ENCODE measurements around the gene DDIT3.
"Not testable (repeated sequence)": the region's sequence is repeated elsewhere in the genome, so short reads cannot be mapped to it uniquely, and the experiment has no call there.

DDIT3 gene

GRCh38 chr12:57515934-57516541, 4.3 kb downstream of the DDIT3 start:
- no peak for DNase-seq (ENCODE audit: low read depth)
- H3K4me3 ChIP-seq (ENCODE audit: low read depth, low read length), result no peak overlapping the region

GRCh38 chr12:57515408-57515933, 4.8 kb downstream of the DDIT3 start:
- no peak for DNase-seq (ENCODE audit: low read depth)
- no peak overlapping the region for H3K4me3 ChIP-seq (ENCODE audit: low read depth, low read length)

- DNase-seq (ENCODE audit: low read depth), result no peak
- H3K4me3 ChIP-seq (ENCODE audit: low read depth, low read length), result no peak overlapping the region
These were observed 5.5 kb downstream of the DDIT3 start for GRCh38 chr12:57514720-57515407.

- not testable (repeated sequence) for DNase-seq (ENCODE audit: low read depth); H3K4me3 ChIP-seq (ENCODE audit: low read depth, low read length)
These were observed 6.1 kb downstream of the DDIT3 start for GRCh38 chr12:57514246-57514645.

- not testable (repeated sequence) for DNase-seq (ENCODE audit: low read depth)
These were observed 6.6 kb downstream of the DDIT3 start for GRCh38 chr12:57513677-57514076.

GRCh38 chr12:57513266-57513665, 7.0 kb downstream of the DDIT3 start:
- no peak for DNase-seq (ENCODE audit: low read depth)
- no peak overlapping the region for H3K4me3 ChIP-seq (ENCODE audit: low read depth, low read length)

More at GRCh38 chr12:57513677-57514076, 6.6 kb downstream of the DDIT3 start:
- H3K4me3 ChIP-seq (ENCODE audit: low read depth, low read length), result not testable (repeated sequence)

- DNase-seq (ENCODE audit: low read depth), result no peak
- no peak overlapping the region for H3K4me3 ChIP-seq (ENCODE audit: low read depth, low read length)
These were observed 7.6 kb downstream of the DDIT3 start for GRCh38 chr12:57512665-57513064.

- no peak for DNase-seq (ENCODE audit: low read depth)
- H3K4me3 ChIP-seq (ENCODE audit: low read depth, low read length), result no peak overlapping the region
These were observed 8.6 kb downstream of the DDIT3 start for GRCh38 chr12:57511588-57512325.

- DNase-seq (ENCODE audit: low read depth), result no peak
- no peak overlapping the region for H3K4me3 ChIP-seq (ENCODE audit: low read depth, low read length)
These were observed 9.2 kb downstream of the DDIT3 start for GRCh38 chr12:57511161-57511560.

- DNase-seq (ENCODE audit: low read depth); H3K4me3 ChIP-seq (ENCODE audit: low read depth, low read length): not testable (repeated sequence)
These were observed 12.5 kb downstream of the DDIT3 start for GRCh38 chr12:57507796-57508195.

- not testable (repeated sequence) for H3K4me3 ChIP-seq (ENCODE audit: low read depth, low read length); DNase-seq (ENCODE audit: low read depth)
These were observed 13.8 kb downstream of the DDIT3 start for GRCh38 chr12:57506541-57506940.

GRCh38 chr12:57502311-57502969, 17.9 kb downstream of the DDIT3 start:
- DNase-seq (ENCODE audit: low read depth); H3K4me3 ChIP-seq (ENCODE audit: low read depth, low read length): not testable (repeated sequence)

- DNase-seq (ENCODE audit: low read depth), result no peak
- H3K4me3 ChIP-seq (ENCODE audit: low read depth, low read length), result no peak overlapping the region
These were observed 20.1 kb downstream of the DDIT3 start for GRCh38 chr12:57500213-57500612.

- DNase-seq (ENCODE audit: low read depth), result no peak
- H3K4me3 ChIP-seq (ENCODE audit: low read depth, low read length), result no peak overlapping the region
These were observed 21.7 kb downstream of the DDIT3 start for GRCh38 chr12:57498571-57498970.

GRCh38 chr12:57498132-57498502, 22.2 kb downstream of the DDIT3 start:
- no peak for DNase-seq (ENCODE audit: low read depth)
- no peak overlapping the region for H3K4me3 ChIP-seq (ENCODE audit: low read depth, low read length)

- DNase-seq (ENCODE audit: low read depth), result no peak
These were observed 22.8 kb downstream of the DDIT3 start for GRCh38 chr12:57497223-57498131.

GRCh38 chr12:57496822-57497221, 23.5 kb downstream of the DDIT3 start:
- no peak for DNase-seq (ENCODE audit: low read depth)

More at GRCh38 chr12:57497223-57498131, 22.8 kb downstream of the DDIT3 start:
- H3K4me3 ChIP-seq (ENCODE audit: low read depth, low read length), result no peak overlapping the region

GRCh38 chr12:57495051-57495701, 25.1 kb downstream of the DDIT3 start:
- DNase-seq (ENCODE audit: low read depth); H3K4me3 ChIP-seq (ENCODE audit: low read depth, low read length): not testable (repeated sequence)

More at GRCh38 chr12:57496822-57497221, 23.5 kb downstream of the DDIT3 start:
- no peak overlapping the region for H3K4me3 ChIP-seq (ENCODE audit: low read depth, low read length)

Measured in skeletal muscle cell (primary cell).